VCaP (cell line): ENCODE measurements around the gene NMT1.

Experiments
- H3K27ac ChIP-seq: fragments of 450-650 bp; 2 replicates; pipeline ENCODE4 v1.5.1; 2017
- TF ChIP-seq, protein P1 (sequence below): fragments of 450-650 bp; conservative IDR thresholded peaks from 2 replicates; pipeline ENCODE4 v1.5.1; 2017; ENCODE audit warnings: mild to moderate bottlenecking, moderate library complexity

Gene NMT1

DNA sequence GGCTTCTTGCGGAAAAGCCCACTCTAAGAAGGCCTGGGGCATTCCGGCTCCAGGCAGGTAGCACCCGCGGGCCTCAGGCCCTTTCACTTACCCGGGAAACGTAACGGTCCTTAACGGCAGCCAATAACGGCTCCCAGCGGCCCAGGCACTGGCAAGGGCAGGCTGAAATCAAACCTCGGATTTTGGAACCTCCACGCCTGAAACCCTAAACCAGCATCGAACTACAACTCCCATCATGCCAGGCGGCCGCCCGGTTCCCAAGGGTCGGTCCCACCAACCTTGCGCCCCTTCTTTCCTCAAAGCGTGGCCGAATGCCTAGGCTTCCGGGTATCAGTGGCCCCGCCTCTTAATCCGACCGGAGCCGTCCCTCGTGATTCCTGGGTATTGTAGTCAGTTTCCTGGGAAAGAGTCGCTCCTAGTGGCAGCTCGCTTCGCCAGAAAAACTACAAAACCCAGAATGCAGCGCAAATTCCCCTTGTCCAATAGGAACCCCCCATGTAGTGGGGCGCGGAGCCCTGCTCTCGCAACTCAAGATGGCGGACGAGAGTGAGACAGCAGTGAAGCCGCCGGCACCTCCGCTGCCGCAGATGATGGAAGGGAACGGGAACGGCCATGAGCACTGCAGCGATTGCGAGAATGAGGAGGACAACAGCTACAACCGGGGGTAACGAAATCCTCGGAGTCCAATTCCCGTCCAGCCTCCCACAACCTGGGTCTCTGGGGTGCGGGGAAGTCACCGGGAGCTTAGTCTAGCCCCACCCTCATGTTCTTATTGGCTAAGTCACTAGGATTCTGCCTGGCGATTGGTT, at the start of gene NMT1:
NMT1 (plus strand) TSS at position 521 of the 809 bp plus-strand sequence; CDS start at position 534, 13 bp downstream.
- H3K27ac ChIP-seq, result peak within 1 kb of the TSS; percentile 89
- TF ChIP-seq, protein P1, sequence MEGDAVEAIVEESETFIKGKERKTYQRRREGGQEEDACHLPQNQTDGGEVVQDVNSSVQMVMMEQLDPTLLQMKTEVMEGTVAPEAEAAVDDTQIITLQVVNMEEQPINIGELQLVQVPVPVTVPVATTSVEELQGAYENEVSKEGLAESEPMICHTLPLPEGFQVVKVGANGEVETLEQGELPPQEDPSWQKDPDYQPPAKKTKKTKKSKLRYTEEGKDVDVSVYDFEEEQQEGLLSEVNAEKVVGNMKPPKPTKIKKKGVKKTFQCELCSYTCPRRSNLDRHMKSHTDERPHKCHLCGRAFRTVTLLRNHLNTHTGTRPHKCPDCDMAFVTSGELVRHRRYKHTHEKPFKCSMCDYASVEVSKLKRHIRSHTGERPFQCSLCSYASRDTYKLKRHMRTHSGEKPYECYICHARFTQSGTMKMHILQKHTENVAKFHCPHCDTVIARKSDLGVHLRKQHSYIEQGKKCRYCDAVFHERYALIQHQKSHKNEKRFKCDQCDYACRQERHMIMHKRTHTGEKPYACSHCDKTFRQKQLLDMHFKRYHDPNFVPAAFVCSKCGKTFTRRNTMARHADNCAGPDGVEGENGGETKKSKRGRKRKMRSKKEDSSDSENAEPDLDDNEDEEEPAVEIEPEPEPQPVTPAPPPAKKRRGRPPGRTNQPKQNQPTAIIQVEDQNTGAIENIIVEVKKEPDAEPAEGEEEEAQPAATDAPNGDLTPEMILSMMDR, result no peak

DNA sequence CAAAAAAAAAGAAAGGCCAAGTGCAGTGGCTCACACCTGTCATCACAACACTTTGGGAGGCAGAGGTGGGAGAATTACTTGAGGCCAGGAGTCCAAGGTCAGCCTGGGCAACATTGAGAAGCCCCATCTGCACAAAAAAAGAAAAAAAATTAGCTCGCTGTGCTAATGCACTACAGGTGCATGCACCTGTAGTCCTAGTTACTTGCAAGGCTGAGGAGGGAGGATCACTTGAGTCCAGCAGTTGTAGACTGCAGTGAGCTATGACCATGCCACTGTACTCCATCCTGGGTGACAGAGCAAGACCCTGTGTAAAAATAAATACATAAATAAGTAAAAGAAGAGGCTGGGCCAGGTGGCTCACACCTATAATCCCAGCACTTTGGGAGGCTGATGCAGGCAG, 49.4 kb upstream of the NMT1 start:
- TF ChIP-seq, protein P1, result no peak
- no peak overlapping the region for H3K27ac ChIP-seq

DNA sequence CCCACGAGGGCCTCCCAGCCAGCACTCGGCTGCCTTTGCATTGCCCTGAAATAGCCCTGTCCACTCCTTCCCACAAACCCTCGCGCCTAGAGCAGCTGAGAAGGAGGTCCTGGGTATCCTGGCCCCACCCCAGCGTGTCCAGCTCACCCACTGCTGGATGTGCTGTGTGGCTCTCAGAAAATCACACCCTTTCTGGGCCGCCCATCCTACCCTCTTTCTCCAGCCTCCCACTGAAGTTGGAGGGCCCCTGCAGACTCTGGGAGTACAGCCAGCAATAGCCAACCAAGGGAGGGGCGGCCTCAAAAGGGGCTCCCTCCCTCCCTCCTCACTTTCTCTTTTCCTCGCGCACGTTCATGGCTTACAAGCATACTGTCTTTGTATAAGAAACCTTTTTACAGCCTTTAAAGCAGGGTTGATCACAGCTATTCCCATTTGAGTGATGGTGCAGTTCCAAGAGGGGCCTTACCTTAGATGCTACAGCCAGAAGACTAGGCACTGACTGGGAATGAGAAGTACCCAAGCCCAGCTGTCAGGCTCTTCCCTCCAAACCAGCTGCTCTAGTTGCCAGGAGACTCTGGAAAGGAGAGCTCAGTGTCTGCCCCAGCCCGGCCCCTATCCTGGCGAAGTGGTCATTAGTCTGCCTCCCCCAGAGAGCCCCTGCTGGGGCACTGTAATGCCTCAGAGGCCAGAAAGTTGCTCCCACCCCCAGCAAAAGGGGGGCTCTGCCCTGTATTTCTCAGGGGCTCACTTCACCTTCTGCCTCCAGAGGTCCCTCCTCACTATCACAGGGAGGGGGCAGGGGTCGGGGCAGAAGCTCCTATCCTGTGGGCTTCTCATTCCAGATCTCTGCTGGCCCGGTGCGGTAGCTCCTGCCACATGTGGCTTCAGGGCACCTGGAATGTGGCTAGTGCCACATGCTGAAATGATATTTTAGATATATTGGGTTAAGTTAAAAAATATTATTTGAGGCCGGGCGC, 47.8 kb upstream of the NMT1 start:
- no peak overlapping the region for H3K27ac ChIP-seq
- TF ChIP-seq, protein P1, result no peak

DNA sequence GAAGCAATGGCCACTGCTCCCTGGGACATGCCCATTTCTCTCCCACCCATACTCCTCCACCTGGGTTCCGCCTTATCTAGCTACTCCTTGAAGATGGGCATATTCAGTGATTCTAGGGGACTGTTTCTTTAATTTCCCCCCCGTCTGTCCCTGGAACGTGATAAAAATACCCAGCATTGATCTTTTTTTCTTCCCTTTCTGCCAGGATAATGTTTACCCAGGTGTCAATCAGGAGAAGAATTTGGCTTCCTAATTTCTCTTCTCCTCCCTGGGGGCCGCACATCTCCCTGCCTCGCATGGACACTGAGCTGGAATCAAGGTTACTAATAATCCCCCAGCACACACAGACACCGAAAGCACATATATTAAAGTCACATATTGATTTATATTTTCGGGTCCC, 44.9 kb upstream of the NMT1 start:
- H3K27ac ChIP-seq, result no peak overlapping the region
- TF ChIP-seq, protein P1, result no peak

- no peak overlapping the region for H3K27ac ChIP-seq
- TF ChIP-seq, protein P1, result peak; percentile 41; the same call in 1 of the 2 replicates
These were observed 44.3 kb upstream of the NMT1 start for GRCh38 chr17:45016823-45017222.

DNA sequence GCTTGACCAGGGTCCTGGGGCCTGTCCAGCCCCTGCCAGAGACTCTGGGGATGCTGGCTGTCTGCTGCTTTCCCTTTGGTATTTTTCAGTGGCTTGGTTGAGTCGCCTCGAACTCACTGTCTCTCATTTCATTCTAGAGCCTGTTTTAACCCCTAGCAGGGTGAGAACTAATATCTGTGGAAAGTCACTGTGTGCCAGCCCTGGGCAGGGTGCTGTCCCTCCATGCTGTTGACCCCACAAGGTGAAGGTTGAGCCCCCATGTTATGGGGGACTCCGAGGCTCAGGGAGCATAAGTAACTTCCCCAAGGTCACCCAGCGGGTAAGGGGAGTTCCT, 42.6 kb upstream of the NMT1 start:
- TF ChIP-seq, protein P1, result no peak
- peak overlapping the region; percentile 62; the same call in 1 of the 2 replicates for H3K27ac ChIP-seq
